ENCODE data around the gene ITPR2. TPM values are rescaled to one million over a fixed set of nuclear protein-coding genes. Genes with fewer than 3 reads are reported as not detected.

ITPR2 gene
- total and polyA plus RNA-seq, 2 of the 8 experiments (the other 6 are each of a cell fraction or from before 2014, with no cell fraction given) = 4.1 to 48.3 TPM

- no peak overlapping the region; the same call in 1 of the 2 replicates for H2BK5ac ChIP-seq (ENCODE audit: low read depth, low read length)
- no peak overlapping the region for H2BK15ac ChIP-seq (ENCODE audit: low read length)
- FAIRE-seq (no peak), DNase-seq (ENCODE audit: low read depth in 1 of 2, low spot score in 2 of 2) (no peak)
- no peak overlapping the region for H4K91ac ChIP-seq (replicated peaks; ENCODE audit: insufficient read length, low read length)
- H3K9ac ChIP-seq (replicated peaks in 1 of 4; ENCODE audit: extremely low read depth in 1 of 4, low read depth in 3 of 4, low read length in 3 of 4) = no peak overlapping the region
- no peak overlapping the region for H2AFZ ChIP-seq (ENCODE audit: low read length)
- no peak overlapping the region for H3K27ac ChIP-seq (ENCODE audit: low read depth, low read length)
- H4K8ac ChIP-seq (ENCODE audit: extremely low read depth, insufficient read depth, low read length) = no peak overlapping the region
- H3K4me3 ChIP-seq (ENCODE audit: extremely low read depth in 1 of 4, insufficient read depth in 2 of 4, low read depth in 3 of 4, low read length in 4 of 4) = no peak overlapping the region
- no peak overlapping the region for H4K5ac ChIP-seq (ENCODE audit: insufficient read length, low read depth, low read length)
- no peaks in the 10 kb centered on the region for H3K9me3 ChIP-seq (ENCODE audit: insufficient read depth in 2 of 2, low read depth in 1 of 2, low read length in 1 of 2)
- H3K79me1 ChIP-seq (ENCODE audit: low read depth, low read length) = peaks cover 2% of the 10 kb centered on the region; the same call in 1 of the 2 replicates
- H3K23ac ChIP-seq (ENCODE audit: insufficient read length) = no peak overlapping the region
- H3K56ac ChIP-seq (replicated peaks; ENCODE audit: insufficient read length, low read depth, low read length) = no peak overlapping the region
- H2BK12ac ChIP-seq (ENCODE audit: low read depth, low read length) = no peak overlapping the region
- POLR2A ChIA-PET (ENCODE audit: partially characterized antibody) = no interaction called here
- H3K4ac ChIP-seq (replicated peaks; ENCODE audit: insufficient read length, low read depth, low read length) = no peak overlapping the region
- peaks cover 0 to 6% (median 0%) of the 10 kb centered on the region in 4 experiments; a peak in 3 of 8 replicates for H3K36me3 ChIP-seq (ENCODE audit: control insufficient read depth in 2 of 4, insufficient read depth in 4 of 4, low read length in 3 of 4)
- H3K4me1 ChIP-seq (replicated peaks in 1 of 4; ENCODE audit: control insufficient read depth in 3 of 4, insufficient read depth in 4 of 4, low read length in 3 of 4) = peaks cover 0 to 8% (median 6%) of the 10 kb centered on the region in 4 experiments; a peak in 4 of 7 replicates
- no peaks in the 10 kb centered on the region for H4K20me1 ChIP-seq (replicated peaks in 1 of 2; ENCODE audit: control insufficient read depth in 1 of 2, insufficient read depth in 2 of 2, low read length in 2 of 2)
- no peaks in the 10 kb centered on the region for H3K79me2 ChIP-seq (ENCODE audit: control insufficient read depth in 1 of 2, insufficient read depth in 2 of 2, low read length in 2 of 2)
- no peak overlapping the region for H3K14ac ChIP-seq (ENCODE audit: insufficient read length)
- no peak overlapping the region for H2AK5ac ChIP-seq (ENCODE audit: low read depth, low read length)
- H2BK120ac ChIP-seq (replicated peaks; ENCODE audit: low read depth, low read length) = no peak overlapping the region
- no peaks in the 10 kb centered on the region for H3K23me2 ChIP-seq (ENCODE audit: low read depth, low read length)
- no peak overlapping the region for H2BK20ac ChIP-seq (ENCODE audit: low read length)
- H3K27me3 ChIP-seq (replicated peaks in 1 of 4; ENCODE audit: control insufficient read depth in 3 of 4, extremely low read depth in 1 of 4, insufficient read depth in 3 of 4, low read length in 3 of 4) = no peaks in the 10 kb centered on the region
- H3K4me2 ChIP-seq (ENCODE audit: insufficient read depth in 1 of 2, low read depth in 2 of 2, low read length in 2 of 2) = no peak overlapping the region; a peak in 1 of 4 replicates
- no peak overlapping the region for H3K18ac ChIP-seq (ENCODE audit: extremely low read depth, low read length)
- 93% methylated on average over 4 of the region's 4 CpGs; no CpG with 5 or more reads in 1 of the 2 experiments for WGBS, 2 experiments (ENCODE audit: extremely low coverage in 1 of 2, insufficient coverage in 1 of 2, insufficient read length in 1 of 2, insufficient replicate concordance in 2 of 2, low coverage in 1 of 2, low lambda C conversion rate in 2 of 2, missing lambda C conversion rate in 1 of 2)
- CTCF ChIA-PET (ENCODE audit: partially characterized antibody) = interaction anchor here (0.9 to 3.0 kb wide), 3 partner anchors 10 to 323 kb away, joined by 3 to 21 read pairs (median 3); no protein-coding TSS in a partner anchor
- TF ChIP-seq RNF2 (IDR thresholded peaks at IDR 0.05; ENCODE audit: borderline replicate concordance, low read depth, low read length, missing control alignments, poor library complexity, severe bottlenecking) (no peak), ATF3 (IDR thresholded peaks at IDR 0.05; ENCODE audit: insufficient read depth, low read depth, low read length) (no peak), EGR1 (IDR thresholded peaks at IDR 0.05; ENCODE audit: borderline replicate concordance, low read depth, low read length) (no peak), CTBP2 (IDR thresholded peaks at IDR 0.05; ENCODE audit: borderline replicate concordance, insufficient read depth, insufficient read length, low read length) (no peak), PHF8 (conservative IDR thresholded peaks at IDR 0.05; ENCODE audit: low read depth, low read length) (no peak), SRF (IDR thresholded peaks at IDR 0.05; ENCODE audit: low read depth, low read length) (no peak), TCF12 (IDR thresholded peaks at IDR 0.05; ENCODE audit: low read depth, low read length) (no peak), HDAC2 (IDR thresholded peaks at IDR 0.05; ENCODE audit: borderline replicate concordance in 1 of 2, low read depth in 2 of 2, low read length in 2 of 2) (no peak)
These were observed 140.6 kb downstream of the ITPR2 start for GRCh38 chr12:26692407-26692806.
